ENCODE data around the gene MRGPRX2. TPM values are rescaled to one million over a fixed set of nuclear protein-coding genes. Genes with fewer than 3 reads are reported as not detected.

MRGPRX2 gene
- total RNA-seq, 1 experiment from 2014 or later, result not detected

Other genes with a start within 250 kb of the MRGPRX2 start
- not detected in 2 replicates for gene MRGPRX1, start 121.3 kb downstream of the MRGPRX2 start, total RNA-seq (2014; rRNA removed; shearing (Covaris generic))
- 13.2 and 18.5 TPM in 2 replicates for gene ZDHHC13, start 56.5 kb upstream of the MRGPRX2 start, total RNA-seq (2014; rRNA removed; shearing (Covaris generic))
- gene CSRP3, start 141.3 kb upstream of the MRGPRX2 start, total RNA-seq (2014; rRNA removed; shearing (Covaris generic)), result not detected in 2 replicates
- gene E2F8, start 180.2 kb upstream of the MRGPRX2 start, total RNA-seq (2014; rRNA removed; shearing (Covaris generic)), result 4.2 and 8.8 TPM in 2 replicates

All from SJSA1 (cell line).